SK-N-SH treated with all-trans-retinoic acid at 6 μM for 48 hours (cell line): Measurements from ENCODE around the gene RAB3A.

Experiments
- ARNTL ChIP-seq: fragments of 450-650 bp; formaldehyde crosslinking; IDR thresholded peaks from 2 replicates; pipeline ENCODE4 v1.5.0; 2020; ENCODE audit warnings: low read depth, mild to moderate bottlenecking, moderate library complexity, borderline replicate concordance
- BACH2 ChIP-seq: fragments of 250-450 bp; sonication (Bioruptor Pico); IDR thresholded peaks from 2 replicates; pipeline ENCODE4 v1.9.0; 2021; ENCODE audit warnings: mild to moderate bottlenecking, borderline replicate concordance
- RARB ChIP-seq: fragments of 250-450 bp; sonication (Bioruptor Pico); IDR thresholded peaks from 2 replicates; pipeline ENCODE4 v1.8.0; 2021; ENCODE audit warnings: mild to moderate bottlenecking, moderate library complexity
- TCF4 ChIP-seq: fragments of 250-450 bp; sonication (Bioruptor Pico); IDR thresholded peaks from 2 replicates; pipeline ENCODE4 v1.8.0; 2021; ENCODE audit warnings: mild to moderate bottlenecking, moderate library complexity, borderline replicate concordance
- ZNF8 ChIP-seq: fragments of 450-650 bp; formaldehyde crosslinking; IDR thresholded peaks from 2 replicates; pipeline ENCODE4 v1.5.0; 2020; ENCODE audit warnings: mild to moderate bottlenecking, moderate library complexity
- TF ChIP-seq, protein P1 (sequence below): fragments of 250-450 bp; sonication (Bioruptor Pico); IDR thresholded peaks from 2 replicates; pipeline ENCODE4 v1.8.0; 2020; ENCODE audit warnings: mild to moderate bottlenecking, moderate library complexity, borderline replicate concordance

DNA sequence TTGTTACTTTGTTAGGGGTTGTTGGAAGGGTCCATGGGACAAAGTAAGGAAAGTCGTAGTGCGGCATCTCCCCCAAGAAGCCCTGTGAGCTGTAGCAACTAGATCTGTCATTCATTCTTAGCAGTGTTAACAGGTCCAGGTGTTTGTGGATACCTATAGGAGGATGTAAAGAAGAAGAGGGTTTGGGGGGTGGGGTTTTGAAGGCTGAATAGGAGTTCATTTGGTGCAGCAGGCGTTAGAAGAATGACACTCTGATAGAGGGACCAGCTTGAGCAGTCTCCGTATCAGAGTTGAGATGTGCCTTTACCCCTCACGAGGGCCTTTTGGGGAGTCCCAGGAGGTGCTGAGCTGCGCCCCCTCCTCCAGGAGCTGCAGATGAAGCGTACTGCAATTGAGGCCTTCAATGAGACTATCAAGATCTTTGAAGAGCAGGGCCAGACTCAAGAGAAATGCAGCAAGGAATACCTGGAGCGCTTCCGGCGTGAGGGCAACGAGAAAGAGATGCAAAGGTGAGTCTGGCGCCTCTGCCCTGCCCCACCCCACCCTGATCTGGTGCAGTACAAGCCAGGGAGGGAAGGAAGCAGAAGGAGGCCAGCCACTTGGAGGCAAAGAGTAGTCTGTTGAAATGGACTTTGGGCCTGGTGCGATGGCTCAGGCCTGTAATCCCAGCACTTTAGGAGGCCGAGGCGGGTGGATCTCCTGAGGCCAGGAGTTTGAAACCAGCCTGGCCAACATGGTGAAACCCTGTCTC is 37.9 kb downstream of the RAB3A start:
- TF ChIP-seq ARNTL (CRISPR knock-in tag) (no peak), RARB (CRISPR knock-in tag) (no peak), TCF4 (CRISPR knock-in tag) (no peak), BACH2 (no peak), ZNF8 (CRISPR knock-in tag) (no peak)
- TF ChIP-seq, protein P1, sequence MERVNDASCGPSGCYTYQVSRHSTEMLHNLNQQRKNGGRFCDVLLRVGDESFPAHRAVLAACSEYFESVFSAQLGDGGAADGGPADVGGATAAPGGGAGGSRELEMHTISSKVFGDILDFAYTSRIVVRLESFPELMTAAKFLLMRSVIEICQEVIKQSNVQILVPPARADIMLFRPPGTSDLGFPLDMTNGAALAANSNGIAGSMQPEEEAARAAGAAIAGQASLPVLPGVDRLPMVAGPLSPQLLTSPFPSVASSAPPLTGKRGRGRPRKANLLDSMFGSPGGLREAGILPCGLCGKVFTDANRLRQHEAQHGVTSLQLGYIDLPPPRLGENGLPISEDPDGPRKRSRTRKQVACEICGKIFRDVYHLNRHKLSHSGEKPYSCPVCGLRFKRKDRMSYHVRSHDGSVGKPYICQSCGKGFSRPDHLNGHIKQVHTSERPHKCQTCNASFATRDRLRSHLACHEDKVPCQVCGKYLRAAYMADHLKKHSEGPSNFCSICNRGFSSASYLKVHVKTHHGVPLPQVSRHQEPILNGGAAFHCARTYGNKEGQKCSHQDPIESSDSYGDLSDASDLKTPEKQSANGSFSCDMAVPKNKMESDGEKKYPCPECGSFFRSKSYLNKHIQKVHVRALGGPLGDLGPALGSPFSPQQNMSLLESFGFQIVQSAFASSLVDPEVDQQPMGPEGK: no peak
